ENCODE results near the gene TIMP2.

Gene TIMP2

GRCh38 chr17:78862073-78863023 is 62.8 kb downstream of the TIMP2 start:
- peak in 1 of 2 experiments; percentile 22 for DNase-seq

- no peak for DNase-seq
Measured at GRCh38 chr17:78861229-78861628, 64.0 kb downstream of the TIMP2 start.

GRCh38 chr17:78859051-78859450 is 66.1 kb downstream of the TIMP2 start:
- no peak for DNase-seq

DNA sequence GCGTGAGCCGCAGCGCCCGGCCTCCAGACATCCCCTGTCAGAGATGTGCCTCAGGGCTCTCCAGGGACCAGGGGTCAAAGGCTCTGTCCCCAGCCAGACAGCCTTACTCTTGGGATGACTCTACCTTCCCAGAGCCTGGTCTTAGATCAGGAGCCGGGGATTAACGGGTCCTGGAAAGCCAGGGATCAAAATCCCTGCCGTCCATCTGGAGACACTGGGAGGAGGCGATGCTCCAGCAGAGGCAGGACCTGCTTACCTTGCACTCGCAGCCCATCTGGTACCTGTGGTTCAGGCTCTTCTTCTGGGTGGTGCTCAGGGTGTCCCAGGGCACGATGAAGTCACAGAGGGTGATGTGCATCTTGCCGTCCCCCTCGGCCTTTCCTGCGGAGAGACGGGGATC is 67.9 kb downstream of the TIMP2 start:
- no peak for DNase-seq

GRCh38 chr17:78855561-78856165 is 69.5 kb downstream of the TIMP2 start:
- DNase-seq: no peak

DNA sequence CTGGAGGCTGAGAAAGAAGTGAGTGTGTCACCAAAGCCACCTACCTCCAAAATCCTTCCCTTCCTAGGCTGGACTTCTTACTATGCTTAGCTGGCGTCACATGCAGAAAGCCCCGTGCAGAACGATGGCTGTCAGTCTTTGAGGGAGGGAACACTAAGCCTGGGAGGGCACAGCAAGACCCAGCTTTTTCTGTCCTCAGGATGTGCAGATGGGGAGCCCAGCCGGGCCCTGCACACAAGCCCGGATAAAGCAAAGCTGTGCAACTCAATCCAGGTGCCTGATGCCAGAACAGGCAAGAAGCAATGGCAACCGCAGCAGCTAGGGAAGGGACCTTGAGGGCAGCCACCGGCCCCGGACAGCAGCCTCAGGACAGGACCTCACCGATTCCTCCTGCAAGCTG is 70.7 kb downstream of the TIMP2 start:
- no peak for DNase-seq

GRCh38 chr17:78853926-78854394 is 71.2 kb downstream of the TIMP2 start:
- DNase-seq: no peak

DNA sequence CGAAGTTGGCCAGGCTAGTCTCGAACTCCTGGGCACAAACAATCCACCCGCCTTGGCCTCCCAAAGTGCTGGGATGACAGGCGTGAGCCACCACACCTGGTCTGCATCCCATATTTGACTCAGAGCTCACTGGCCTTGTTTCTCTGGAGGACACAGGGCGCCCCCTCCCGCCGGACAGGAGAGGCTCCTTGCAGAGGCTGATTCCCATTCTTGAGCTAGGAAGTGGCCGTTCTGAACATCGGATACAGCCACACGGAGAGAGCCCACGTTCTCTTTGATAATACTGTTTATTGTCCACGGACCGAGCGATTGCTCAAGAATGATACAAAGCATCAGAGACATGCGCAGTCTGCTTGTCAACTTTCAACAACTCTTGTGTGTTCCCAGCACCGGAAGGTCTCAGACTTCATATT is 72.5 kb downstream of the TIMP2 start:
- DNase-seq: no peak

- DNase-seq: no peak
Measured at GRCh38 chr17:78849026-78849425, 76.2 kb downstream of the TIMP2 start.

GRCh38 chr17:78847052-78847451 is 78.1 kb downstream of the TIMP2 start:
- no peak for DNase-seq

- no peak for DNase-seq
Measured at GRCh38 chr17:78844301-78845005, 80.7 kb downstream of the TIMP2 start.

- peak; percentile 22 to 53 for DNase-seq
Measured at GRCh38 chr17:78842881-78843565, 82.2 kb downstream of the TIMP2 start.

GRCh38 chr17:78840780-78841611 is 84.2 kb downstream of the TIMP2 start, which contains the start of gene USP36:
TSS of gene USP36 (minus strand) at chr17:78840814. CDS start at chr17:78836363, 4,451 bp downstream.
- DNase-seq: peak; percentile 100

DNA sequence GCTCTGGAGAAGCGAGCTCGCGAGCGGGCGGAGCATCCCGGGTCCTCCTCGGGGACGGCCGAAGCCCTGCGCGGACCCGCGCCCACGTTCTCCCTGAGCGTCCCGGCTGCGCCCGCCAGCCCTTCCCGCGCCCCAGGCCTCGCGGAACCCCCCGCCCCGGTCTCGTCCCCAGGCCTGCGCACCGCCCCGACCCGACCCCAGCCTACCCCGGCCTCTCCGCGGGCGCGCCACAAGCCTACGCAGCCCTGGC is 84.7 kb downstream of the TIMP2 start:
- DNase-seq: no peak

GRCh38 chr17:78839762-78840529 is 85.2 kb downstream of the TIMP2 start:
- DNase-seq: no peak

DNA sequence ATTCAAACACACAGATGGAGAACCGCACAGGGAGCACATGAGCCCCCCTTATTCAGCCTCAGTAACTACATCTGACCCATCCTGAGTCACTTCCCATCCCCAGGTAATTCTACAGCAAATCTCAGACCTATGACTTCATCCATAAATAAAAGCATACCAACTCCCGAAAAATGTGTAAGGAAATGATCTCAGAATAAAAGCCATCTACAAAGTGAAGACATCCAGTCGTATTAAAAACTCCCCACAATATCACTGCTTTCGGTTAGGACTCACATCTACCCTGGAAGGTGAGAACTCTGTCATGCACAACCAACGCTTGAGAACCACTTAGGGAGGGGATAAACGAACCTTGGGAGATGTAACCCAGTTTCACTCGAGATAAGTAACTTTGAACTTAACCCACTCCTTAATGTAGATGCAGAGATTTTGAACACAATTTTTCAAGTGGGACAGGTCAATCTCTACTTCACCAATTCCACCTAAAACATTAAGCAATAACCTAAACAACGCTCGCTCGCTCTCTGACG is 85.9 kb downstream of the TIMP2 start:
- DNase-seq: no peak

DNA sequence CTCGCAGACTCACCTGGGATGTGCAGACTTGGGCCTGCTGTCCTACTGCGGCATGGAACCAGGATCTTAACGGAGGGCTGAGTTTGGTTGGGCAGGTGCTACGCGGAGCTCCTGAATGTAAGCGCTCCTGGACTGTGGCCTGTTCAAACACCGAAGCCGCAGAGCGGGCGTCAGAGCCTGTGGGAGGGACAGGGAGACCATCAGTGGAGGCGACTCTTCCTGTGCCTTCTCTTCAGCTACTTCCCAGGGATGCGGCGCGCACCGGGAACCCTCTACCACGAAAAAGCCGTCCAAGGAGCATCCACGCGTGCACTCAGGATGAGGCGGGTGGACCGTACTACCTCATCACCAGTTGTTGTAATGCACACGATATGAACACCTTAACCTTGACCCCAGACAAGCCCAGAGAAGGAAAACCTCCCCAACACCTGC is 86.6 kb downstream of the TIMP2 start:
- peak; percentile 85 to 93 for DNase-seq

GRCh38 chr17:78836420-78837021 is 88.7 kb downstream of the TIMP2 start:
- DNase-seq: no peak

- no peak for DNase-seq
Measured at GRCh38 chr17:78834571-78834970, 90.6 kb downstream of the TIMP2 start.

- no peak for DNase-seq
Measured at GRCh38 chr17:78832541-78832810, 92.7 kb downstream of the TIMP2 start.

Measured in NCI-H2081 (cell line).